Stimulated activated CD4-positive, alpha-beta T cell treated with anti-CD3 and anti-CD28 coated beads, Interleukin-12 subunit alpha, Interleukin-12 subunit beta, amount 100 ng/mL, for 48 hours (primary cell): ENCODE results near the gene HSD11B1.

Experiments
- DNase-seq, 3 donors: peaks; one replicate each; pipeline ENCODE4 v3.0.0-alpha.2; 2020; ENCODE audit warnings: low read depth in 2 of 3, low spot score in 1 of 3

Gene HSD11B1

GRCh38 chr1:209704584-209704983 is at the start of gene HSD11B1:
TSS of gene HSD11B1 (plus strand) at chr1:209704846. CDS start at chr1:209704943, 97 bp downstream.
- no peak for DNase-seq

GRCh38 chr1:209655411-209656231 is 49.0 kb upstream of the HSD11B1 start:
- no peak for DNase-seq

- no peak for DNase-seq
These were observed 47.3 kb upstream of the HSD11B1 start for GRCh38 chr1:209657140-209657879.

GRCh38 chr1:209657918-209658317 is 46.7 kb upstream of the HSD11B1 start:
- DNase-seq: no peak

GRCh38 chr1:209659909-209660308 is 44.7 kb upstream of the HSD11B1 start:
- DNase-seq: no peak

- DNase-seq: no peak
These were observed 43.6 kb upstream of the HSD11B1 start for GRCh38 chr1:209661071-209661470.

GRCh38 chr1:209662879-209663327 is 41.7 kb upstream of the HSD11B1 start:
- DNase-seq: no peak

GRCh38 chr1:209667103-209667502 is 37.5 kb upstream of the HSD11B1 start:
- no peak for DNase-seq

- DNase-seq: no peak
These were observed 36.9 kb upstream of the HSD11B1 start for GRCh38 chr1:209667708-209668107.

GRCh38 chr1:209670441-209671082 is 34.1 kb upstream of the HSD11B1 start:
- DNase-seq: no peak

GRCh38 chr1:209672705-209673630 is 31.7 kb upstream of the HSD11B1 start:
- peak in 1 of 3 donors; percentile 32 for DNase-seq

- DNase-seq: no peak
These were observed 30.8 kb upstream of the HSD11B1 start for GRCh38 chr1:209673631-209674417.

GRCh38 chr1:209674957-209675564 is 29.6 kb upstream of the HSD11B1 start, which contains the start of gene G0S2:
TSS of gene G0S2 (plus strand) at chr1:209675412. CDS start at chr1:209675685, 273 bp downstream.
- peak in 2 of 3 donors; percentile 20 to 46 for DNase-seq

GRCh38 chr1:209675565-209676154 is 29.0 kb upstream of the HSD11B1 start:
- DNase-seq: no peak

GRCh38 chr1:209678981-209679539 is 25.6 kb upstream of the HSD11B1 start:
- DNase-seq: no peak

- no peak for DNase-seq
These were observed 18.8 kb upstream of the HSD11B1 start for GRCh38 chr1:209685821-209686220.

GRCh38 chr1:209686322-209686721 is 18.3 kb upstream of the HSD11B1 start:
- DNase-seq: no peak

GRCh38 chr1:209688746-209689234 is 15.9 kb upstream of the HSD11B1 start:
- no peak for DNase-seq
